HepG2 (cell line): ENCODE results near the gene GP1BA. TPM values are rescaled to one million over a fixed set of nuclear protein-coding genes. Genes with fewer than 3 reads are reported as not detected.

ENCODE experiments used
- ATAC-seq: fragments of 200-7000 bp; cut with Tn5 transposase; 3 replicates; pipeline ENCODE4 v1.9.1; 2020; ENCODE audit warnings: mild to moderate bottlenecking, moderate library complexity
- BruUV-seq: library from RNA; stranded (reverse); fragments of 400-500 nt; replicated peaks from 2 replicates; lab custom pipeline; 2021; lab: Mats Ljungman, UMichigan
- CTCF ChIA-PET: fragments of 300-600 bp; formaldehyde crosslinking; extraction: SDS; loops from one replicate; lab custom pipeline; 2021; ENCODE audit warnings: low total read pairs, inconsistent platforms, low intra/inter-chr PET ratio; lab: Yijun Ruan, JAX
- POLR2A ChIA-PET: fragments of 350-600 bp; sonication (Branson Sonifier 250); formaldehyde crosslinking; loops from one replicate; lab custom pipeline; 2020; ENCODE audit warnings: antibody characterized with exemption, inconsistent platforms; lab: Yijun Ruan, JAX
- DNase-seq: peaks from one replicate; pipeline ENCODE4 v3.0.0-alpha.2; 2015; ENCODE audit warnings: low spot score
- FAIRE-seq: peaks from 3 replicates; lab custom pipeline; 2011; peaks lifted over from hg19 to GRCh38; lab: Jason Lieb, UNC
- H2AFZ ChIP-seq: one replicate; pipeline ENCODE4 v1.6.1; 2011; ENCODE audit warnings: low read length, inconsistent platforms
- H3K27ac ChIP-seq: fragments of 300-600 bp; 3 replicates; pipeline ENCODE4 v1.8.0; 2011; ENCODE audit warnings: mixed run types, mild to moderate bottlenecking, mixed read lengths, low read length, inconsistent platforms; ENCODE audit not compliant: insufficient read depth; ENCODE audit errors: extremely low read length
- H3K27me3 ChIP-seq, 2 experiments: fragments of 200-600 bp in 1 of 2; 2 replicates in 1 of 2; 3 replicates in 1 of 2; pipeline versions ENCODE4 v1.6.0 to v1.8.0; 2011; ENCODE audit warnings: low read length in 2 of 2, mild to moderate bottlenecking in 2 of 2, moderate library complexity in 2 of 2, inconsistent platforms in 1 of 2; ENCODE audit not compliant: insufficient read depth in 2 of 2, control insufficient read depth in 1 of 2
- H3K36me3 ChIP-seq, 2 experiments: fragments of 200-600 bp in 1 of 2; replicated peaks in 1 of 2; 2 replicates in 1 of 2; 3 replicates in 1 of 2; pipeline versions ENCODE4 v1.5.1 to v1.8.0; 2011; ENCODE audit warnings: low read length in 2 of 2, inconsistent platforms in 1 of 2; ENCODE audit not compliant: insufficient read depth in 2 of 2, control insufficient read depth in 1 of 2
- H3K4me1 ChIP-seq: 2 replicates; pipeline ENCODE4 v1.5.1; 2012; ENCODE audit warnings: low read length, inconsistent platforms; ENCODE audit not compliant: insufficient read depth
- H3K4me2 ChIP-seq: 2 replicates; pipeline ENCODE4 v1.6.0; 2011; ENCODE audit warnings: low read depth, low read length, inconsistent platforms
- H3K4me3 ChIP-seq, 3 experiments: fragments of 200-600 bp in 1 of 3; sonication (generic), shearing (Covaris generic) in 1 of 3; replicated peaks in 1 of 3; 2 replicates each; pipeline ENCODE4 v1.5.1; 2011 to 2016; ENCODE audit warnings: low read length in 3 of 3, inconsistent platforms in 2 of 3, low read depth in 2 of 3, mild to moderate bottlenecking in 2 of 3, control low read depth in 1 of 3, mixed read lengths in 1 of 3; ENCODE audit not compliant: insufficient read depth in 1 of 3
- H3K79me2 ChIP-seq: one replicate; pipeline ENCODE4 v1.6.1; 2011; ENCODE audit warnings: low read length, inconsistent platforms; ENCODE audit not compliant: insufficient read depth
- H3K9ac ChIP-seq: 2 replicates; pipeline ENCODE4 v1.6.0; 2011; ENCODE audit warnings: mild to moderate bottlenecking, low read depth, low read length, inconsistent platforms; ENCODE audit not compliant: insufficient read depth
- H3K9me3 ChIP-seq: 2 replicates; pipeline ENCODE4 v1.5.1; 2012; ENCODE audit warnings: mild to moderate bottlenecking, low read length
- H4K20me1 ChIP-seq: 2 replicates; pipeline ENCODE4 v1.6.0; 2011; ENCODE audit warnings: inconsistent platforms, mild to moderate bottlenecking, low read length, moderate library complexity; ENCODE audit not compliant: insufficient read depth
- EZH2 ChIP-seq: conservative IDR thresholded peaks from 2 replicates; pipeline ENCODE4 v1.6.1; 2012; ENCODE audit warnings: mild to moderate bottlenecking, low read depth, low read length, moderate library complexity
- HNRNPK ChIP-seq: fragments of 200-400 bp; formaldehyde crosslinking; IDR thresholded peaks from 2 replicates; pipeline ENCODE4 v1.6.1; 2018; ENCODE audit warnings: low read length, low read depth, moderate library complexity, mild to moderate bottlenecking; ENCODE audit not compliant: poor library complexity, severe bottlenecking
- POLR2G ChIP-seq: fragments of 200-400 bp; formaldehyde crosslinking; IDR thresholded peaks from 2 replicates; pipeline ENCODE4 v1.6.1; 2018; ENCODE audit warnings: mild to moderate bottlenecking, low read depth, low read length, moderate library complexity
- RBFOX2 ChIP-seq: fragments of 200-400 bp; formaldehyde crosslinking; IDR thresholded peaks from 2 replicates; pipeline ENCODE4 v1.6.1; 2017; ENCODE audit warnings: low read depth, mild to moderate bottlenecking, low read length
- RERE ChIP-seq: IDR thresholded peaks from 2 replicates; pipeline ENCODE4 v1.6.1; 2016; ENCODE audit warnings: low read depth, missing genetic modification reagents, missing compliant biosample characterization
- SOX13 ChIP-seq, 3 experiments: fragments of 450-650 bp in 1 of 3; sonication (generic) in 1 of 3; formaldehyde crosslinking in 1 of 3; IDR thresholded peaks in 2 of 3; conservative IDR thresholded peaks in 1 of 3; 2 replicates each; pipeline versions ENCODE4 v1.5.0 to v1.6.1; 2016 to 2020; ENCODE audit warnings: antibody characterized with exemption in 1 of 3, mild to moderate bottlenecking in 1 of 3, missing compliant biosample characterization in 1 of 3, missing genetic modification reagents in 1 of 3, moderate library complexity in 1 of 3
- SP5 ChIP-seq: IDR thresholded peaks from 2 replicates; pipeline ENCODE4 v1.6.1; 2016; ENCODE audit warnings: low read depth, borderline replicate concordance
- ZNF430 ChIP-seq: sonication (generic); formaldehyde crosslinking; IDR thresholded peaks from 2 replicates; pipeline ENCODE4 v1.9.0; 2021; ENCODE audit warnings: mild to moderate bottlenecking, missing genetic modification reagents
- WGBS: methylation state at CpG from one replicate; pipeline ENCODE4 v1.1.6; 2017; ENCODE audit warnings: low lambda C conversion rate; 5-methylcytosine and 5-hydroxymethylcytosine counted together
- in situ Hi-C: cut with HindIII; loops from 2 replicates; pipeline ENCODE4 v1.10.0; 2017; ENCODE audit warnings: low pct_unique_long_range_greater_than_20kb; ENCODE audit not compliant: extremely low pct_ligation_motif_present
- intact Hi-C: fragments of 100-400 bp; cut with micrococcal nuclease; formaldehyde crosslinking; loops from one replicate; pipeline ENCODE4 v1.10.0; 2022; ENCODE audit not compliant: unreplicated experiment
- polyA plus RNA-seq, 8 experiments: library from polyadenylated mRNA; depleted of rRNA in 3 of 8; stranded (reverse) in 7 of 8; unstranded in 1 of 8; fragments of >200 nt; fragmentation: Illumina TruSeq in 4 of 8; extraction: Trizol in 4 of 8; gene quantifications; 2 replicates each; pipeline versions ENCODE4 v1.2.1 to v1.2.3, GENCODE V29; 2011 to 2016; ENCODE audit warnings: low read depth in 4 of 8, missing spikeins in 1 of 8, mixed read lengths in 1 of 8; ENCODE audit not compliant: insufficient read depth in 1 of 8
- total RNA-seq, 5 experiments: library from RNA; depleted of rRNA; stranded (reverse); fragments of >200 nt; fragmentation: Illumina TruSeq; extraction: Trizol; gene quantifications; 2 replicates each; pipeline ENCODE4 v1.2.3, GENCODE V29; 2016; ENCODE audit warnings: low read depth in 1 of 5

Gene GP1BA
- total and polyA plus RNA-seq, 2 of the 13 experiments (the other 11 are each of a cell fraction or from before 2014, with no cell fraction given), result not detected

- in situ Hi-C loops, result no loop called here
- Histone ChIP-seq H3K4me2 (no peak overlapping the region), H2AFZ (no peak overlapping the region), H3K79me2 (peaks cover 63% of the 10 kb centered on the region), H3K4me3 (no peak overlapping the region), H4K20me1 (peaks cover 33% of the 10 kb centered on the region), H3K27me3 (no peaks in the 10 kb centered on the region; a peak in 1 of 5 replicates), H3K9ac (no peak overlapping the region), H3K9me3 (no peaks in the 10 kb centered on the region), H3K27ac (peak overlapping the region; percentile 38)
- CTCF ChIA-PET, result no interaction called here
- POLR2A ChIA-PET, result interaction anchor here (1.6 to 10.0 kb wide), 2 partner anchors 23 to 24 kb away, joined by 6 to 273 read pairs; partner anchors contain the start of gene SPAG7
- ATAC-seq (no peak), DNase-seq (no peak), FAIRE-seq (no peak)
- BruUV-seq, result no TSS peak
- intact Hi-C loops, result no loop called here
- 89% methylated on average over 3 of the region's 3 CpGs for WGBS
- peak; percentile 4; the same call in 1 of the 2 replicates for TF ChIP-seq POLR2G
- TF ChIP-seq RERE (CRISPR knock-in tag), result no peak
- peak; percentile 68 for TF ChIP-seq RBFOX2
- TF ChIP-seq EZH2, result no peak
- no peak for TF ChIP-seq SOX13 (IDR thresholded peaks at IDR 0.05)
- no peak for TF ChIP-seq SOX13 (CRISPR knock-in tag; conservative IDR thresholded peaks at IDR 0.05 in 1 of 2, IDR thresholded peaks at IDR 0.05 in 1 of 2)
- no peak for TF ChIP-seq SP5 (CRISPR knock-in tag)
- TF ChIP-seq ZNF430, result no peak
- TF ChIP-seq HNRNPK, result peak; percentile 76
- TF ChIP-seq, all 625 proteins: peak for 3
- H3K36me3 ChIP-seq, result peaks cover 18 to 37% of the 10 kb centered on the region in 2 experiments
- peaks cover 38% of the 10 kb centered on the region for H3K4me1 ChIP-seq
These were observed 12.1 kb downstream of the GP1BA start for GRCh38 chr17:4944163-4944553.
